ENCODE data around the gene DHRS7B. TPM values are rescaled to one million over a fixed set of nuclear protein-coding genes. Genes with fewer than 3 reads are reported as not detected.
A peak's percentile ranks its signal among the peaks of the same experiment; 100 is the strongest.

The DHRS7B gene
- total and polyA plus RNA-seq, 2 of the 13 experiments (the other 11 are each of a cell fraction or from before 2014, with no cell fraction given), result 20.0 to 35.8 TPM

GRCh38 chr17:21126645-21127508 lies at the start of gene DHRS7B (continued):
- TF ChIP-seq ZNF362 (CRISPR knock-in tag; IDR thresholded peaks at IDR 0.05; ENCODE audit: borderline replicate concordance) (peak; percentile 2; the same call in 1 of the 2 replicates), YEATS2 (CRISPR knock-in tag; IDR thresholded peaks at IDR 0.05; ENCODE audit: borderline replicate concordance) (peak; percentile 70; the same call in 1 of the 2 replicates), ZNF770 (CRISPR knock-in tag; IDR thresholded peaks at IDR 0.05) (peak; percentile 64), RBM39 (IDR thresholded peaks at IDR 0.05; ENCODE audit: low read depth, low read length, poor library complexity, severe bottlenecking) (no peak), ZBTB38 (CRISPR knock-in tag; IDR thresholded peaks at IDR 0.05) (peak; percentile 50; the same call in 1 of the 2 replicates), RFX5 (IDR thresholded peaks at IDR 0.05; ENCODE audit: low read depth, low read length) (peak; percentile 82), BCL3 (CRISPR knock-in tag; IDR thresholded peaks at IDR 0.05) (peak; percentile 56; the same call in 1 of the 2 replicates), ZEB1 (IDR thresholded peaks at IDR 0.05; ENCODE audit: insufficient replicate concordance, low read depth) (no peak), ZC3H13 (CRISPR knock-in tag; IDR thresholded peaks at IDR 0.05) (peak; percentile 81; the same call in 1 of the 2 replicates), ARID5B (CRISPR knock-in tag; IDR thresholded peaks at IDR 0.05) (0 out of 2 replicates have a peak, but pooled peaks have one; percentile 16), ZNF687 (CRISPR knock-in tag; IDR thresholded peaks at IDR 0.05) (peak; percentile 91), ZBTB34 (CRISPR knock-in tag; IDR thresholded peaks at IDR 0.05) (no peak; the same call in 1 of the 2 replicates)
